HG02840 (cell line): ENCODE results near the gene RNF213.
"Not testable (repeated sequence)": the region's sequence is repeated elsewhere in the genome, so short reads cannot be mapped to it uniquely, and the experiment has no call there.

ENCODE experiments used
- ATAC-seq: cut with Tn5 transposase; IDR thresholded peaks from one replicate; pipeline ENCODE4 v1.9.1; 2021; ENCODE audit warnings: mild to moderate bottlenecking, moderate library complexity, moderate number of reproducible peaks; ENCODE audit not compliant: unreplicated experiment, low FRiP score

The RNF213 gene

GRCh38 chr17:80267391-80267790, 6.7 kb downstream of the RNF213 start:
- ATAC-seq, result no peak

DNA sequence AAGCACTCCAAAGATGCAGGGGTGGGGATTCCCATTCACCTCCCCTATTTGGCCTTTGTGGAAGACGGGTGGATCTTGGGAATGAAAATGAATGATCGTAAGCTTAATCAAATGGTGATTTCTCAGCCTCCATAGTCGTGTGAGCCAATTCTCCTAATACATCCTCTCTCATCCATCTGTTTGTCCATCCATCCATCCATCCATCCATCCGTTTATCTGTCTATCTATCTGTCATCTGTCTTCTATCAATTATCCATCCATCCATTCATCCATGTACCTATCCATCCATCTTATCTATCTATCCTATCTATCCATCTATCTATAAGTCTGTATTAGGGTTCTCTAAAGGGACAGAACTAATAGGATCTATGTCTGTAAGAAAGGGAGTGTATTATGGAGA, 7.8 kb downstream of the RNF213 start:
- ATAC-seq, result no peak

DNA sequence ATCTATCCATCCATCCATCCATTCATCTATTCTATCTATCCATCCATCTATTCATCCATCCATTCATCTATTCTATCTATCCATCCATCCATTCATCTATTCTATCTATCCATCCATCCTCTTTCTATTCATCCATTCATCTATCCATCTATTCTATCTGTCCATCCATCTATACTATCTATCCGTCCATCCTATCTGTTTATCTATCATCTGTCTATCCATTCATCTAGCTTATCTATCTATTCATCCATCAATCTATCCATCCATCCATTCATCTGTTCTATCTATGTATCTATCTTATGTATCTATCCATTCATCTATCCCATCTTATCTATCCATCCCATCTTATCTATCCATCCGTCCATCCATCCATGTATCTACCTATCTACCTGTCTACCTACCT, 8.8 kb downstream of the RNF213 start:
- no peak for ATAC-seq

DNA sequence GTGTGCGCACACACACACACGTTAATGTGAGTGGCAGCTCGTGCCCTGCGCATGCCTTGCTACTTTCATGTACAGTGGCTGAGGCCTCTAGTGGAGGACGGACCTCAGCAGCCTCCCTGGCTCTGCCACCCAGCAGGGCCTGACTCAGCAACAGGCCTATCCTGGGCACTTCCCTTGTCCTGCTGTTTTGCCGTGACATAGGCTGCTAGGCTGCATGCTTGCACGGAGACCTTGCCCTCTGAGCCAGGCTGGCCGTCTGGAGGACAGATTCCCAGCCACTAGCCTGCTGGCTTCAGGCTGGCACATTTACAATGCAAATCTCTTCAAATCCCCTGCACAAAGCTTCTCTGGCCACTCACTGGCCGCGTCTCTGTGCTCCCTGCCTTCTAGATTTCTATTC, 9.5 kb downstream of the RNF213 start:
- no peak for ATAC-seq

DNA sequence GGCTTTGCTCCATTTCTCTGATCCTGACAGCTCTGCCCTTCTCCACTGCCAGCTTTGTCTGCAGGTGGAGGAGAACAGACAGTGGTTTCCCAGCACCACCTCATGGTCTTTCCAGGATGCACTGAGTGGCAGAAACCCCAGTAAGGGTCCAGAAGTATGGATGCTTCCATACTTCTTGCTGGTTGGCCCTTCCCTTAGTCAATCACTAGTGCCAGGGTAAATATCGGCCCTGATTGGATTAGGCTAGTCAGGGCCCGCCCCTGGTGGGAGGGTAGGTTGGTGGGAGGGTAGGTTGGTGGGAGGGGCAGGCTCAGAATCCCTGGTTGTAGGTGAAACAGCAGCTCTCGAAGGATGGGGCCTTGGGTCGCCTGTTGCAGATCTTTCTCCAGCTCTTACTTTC, 10.2 kb downstream of the RNF213 start:
- no peak for ATAC-seq

DNA sequence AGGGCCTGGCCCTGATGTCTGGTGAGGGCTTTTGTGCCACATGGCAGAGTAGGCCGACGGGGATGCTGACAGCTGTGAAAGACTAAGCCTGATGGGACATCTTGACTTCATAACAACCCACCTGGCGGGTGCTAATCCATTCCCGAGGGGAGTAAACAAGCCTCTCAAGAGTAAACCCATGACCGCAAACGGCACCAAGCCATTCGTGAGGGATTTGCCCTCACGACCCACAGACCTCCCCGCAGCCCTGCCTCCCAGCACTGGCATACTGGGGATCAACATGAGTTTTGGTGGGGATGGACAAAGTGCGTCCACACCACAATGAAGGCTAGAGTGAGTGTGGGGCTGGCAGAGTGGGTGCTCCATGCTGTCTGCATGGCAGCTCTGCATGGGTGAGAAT, 11.7 kb downstream of the RNF213 start:
- no peak for ATAC-seq

DNA sequence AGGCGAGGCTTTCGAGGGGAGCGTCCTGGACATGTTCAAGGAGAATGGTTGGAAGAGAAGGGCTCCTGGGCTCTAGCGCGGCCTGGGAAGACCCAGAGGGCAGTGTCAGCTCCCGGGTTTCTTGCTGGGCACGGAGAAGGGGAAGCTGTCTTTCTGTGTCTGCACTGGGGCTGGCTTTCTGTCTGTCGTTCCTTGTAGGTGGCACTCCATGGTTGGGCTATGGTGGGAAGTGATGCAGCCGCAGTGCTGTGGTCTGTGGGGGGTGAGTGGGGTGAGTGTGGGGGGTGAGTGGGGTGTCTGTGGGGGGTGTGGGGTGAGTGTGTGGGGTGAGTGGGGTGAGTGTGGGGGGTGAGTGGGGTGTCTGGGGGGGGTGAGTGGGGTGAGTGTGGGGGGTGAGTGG, 13.7 kb downstream of the RNF213 start:
- no peak for ATAC-seq

DNA sequence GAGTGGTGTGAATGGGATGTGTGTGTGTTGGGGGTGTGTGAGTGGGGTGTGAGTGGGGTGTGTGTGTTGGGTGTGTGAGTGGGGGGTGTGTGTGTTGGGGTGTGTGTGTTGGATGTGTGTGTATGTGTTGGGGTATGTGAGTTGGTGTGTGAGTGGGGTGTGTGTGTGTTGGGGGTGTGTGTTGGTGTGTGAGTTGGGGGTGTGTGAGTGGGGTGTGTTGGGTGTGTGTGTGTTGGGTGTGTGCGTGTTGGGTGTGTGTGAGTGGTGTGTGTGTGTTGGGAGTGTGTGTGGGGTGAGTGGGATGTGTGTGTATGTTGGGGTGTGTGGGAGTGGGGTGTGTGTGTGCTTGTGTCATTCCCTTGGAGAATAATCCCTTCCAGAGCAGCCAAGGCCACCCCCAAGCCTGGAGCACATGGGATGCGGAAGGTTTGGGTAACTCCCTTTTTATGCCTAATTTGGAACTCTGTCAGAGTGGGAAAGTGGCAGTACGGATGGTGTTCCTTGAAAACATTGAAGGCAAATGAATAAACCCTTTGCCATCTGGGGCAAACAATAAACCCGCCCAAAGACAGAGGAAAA, 14.3 kb downstream of the RNF213 start:
- no peak for ATAC-seq

DNA sequence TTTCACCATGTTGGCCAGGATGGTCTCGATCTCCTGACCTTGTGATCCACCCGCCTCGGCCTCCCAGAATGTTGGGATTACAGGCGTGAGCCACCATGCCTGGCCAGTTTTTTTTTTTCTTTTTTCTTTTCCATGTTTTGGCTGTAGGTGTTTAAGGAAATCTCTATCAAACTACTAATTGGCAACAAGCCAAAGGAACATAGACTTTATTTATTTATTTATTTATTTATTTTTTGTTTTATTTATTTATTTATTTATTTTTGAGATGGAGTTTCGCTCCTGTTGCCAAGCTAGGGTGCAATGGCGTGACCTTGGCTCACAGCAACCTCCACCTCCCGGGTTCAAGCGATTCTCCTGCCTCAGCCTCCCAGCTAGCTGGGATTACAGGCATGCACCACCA, 15.2 kb downstream of the RNF213 start:
- not testable (repeated sequence) for ATAC-seq

- ATAC-seq, result no peak
Measured at GRCh38 chr17:80277751-80278671, 17.4 kb downstream of the RNF213 start.

- no peak for ATAC-seq
Measured at GRCh38 chr17:80279895-80280294, 19.2 kb downstream of the RNF213 start.

- ATAC-seq, result no peak
Measured at GRCh38 chr17:80281516-80281915, 20.9 kb downstream of the RNF213 start.

GRCh38 chr17:80283116-80283852, 22.6 kb downstream of the RNF213 start:
- no peak for ATAC-seq

DNA sequence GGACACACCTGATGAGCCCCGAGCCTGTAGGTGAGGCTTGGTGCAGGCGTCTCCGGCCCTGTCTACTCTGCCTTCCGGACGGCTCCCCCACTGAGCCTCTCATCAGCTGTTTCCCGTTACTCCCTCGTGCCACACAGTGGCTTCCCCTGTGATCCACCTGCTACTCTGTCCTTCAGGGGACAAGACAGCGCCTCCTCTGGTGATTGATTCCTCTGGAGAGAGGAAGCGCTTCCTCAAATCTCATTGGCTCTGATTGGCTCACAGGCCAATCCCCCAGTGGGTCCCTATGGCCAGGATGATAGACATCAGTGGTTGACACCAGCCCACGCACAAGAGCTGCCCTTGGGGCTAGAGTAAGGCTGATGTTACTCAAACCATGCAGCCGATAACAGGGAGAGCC, 24.0 kb downstream of the RNF213 start:
- no peak for ATAC-seq

GRCh38 chr17:80285237-80285920, 24.7 kb downstream of the RNF213 start:
- no peak for ATAC-seq

DNA sequence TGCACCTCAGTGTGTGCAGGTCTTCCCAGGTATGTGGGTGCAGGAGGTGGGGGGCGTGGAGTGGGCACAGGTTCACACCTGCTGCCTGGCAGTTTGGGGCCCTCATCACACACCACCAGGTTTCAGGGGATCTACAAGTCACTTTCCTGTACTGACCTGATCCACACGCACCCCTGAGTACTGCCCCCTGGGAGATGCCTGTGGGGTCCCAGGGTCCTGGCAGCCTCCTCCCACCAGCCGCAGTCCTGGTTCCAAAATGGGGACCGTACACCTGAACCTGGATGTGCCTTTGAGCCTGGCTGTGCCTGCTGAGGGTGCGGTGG, 25.9 kb downstream of the RNF213 start:
- no peak for ATAC-seq

DNA sequence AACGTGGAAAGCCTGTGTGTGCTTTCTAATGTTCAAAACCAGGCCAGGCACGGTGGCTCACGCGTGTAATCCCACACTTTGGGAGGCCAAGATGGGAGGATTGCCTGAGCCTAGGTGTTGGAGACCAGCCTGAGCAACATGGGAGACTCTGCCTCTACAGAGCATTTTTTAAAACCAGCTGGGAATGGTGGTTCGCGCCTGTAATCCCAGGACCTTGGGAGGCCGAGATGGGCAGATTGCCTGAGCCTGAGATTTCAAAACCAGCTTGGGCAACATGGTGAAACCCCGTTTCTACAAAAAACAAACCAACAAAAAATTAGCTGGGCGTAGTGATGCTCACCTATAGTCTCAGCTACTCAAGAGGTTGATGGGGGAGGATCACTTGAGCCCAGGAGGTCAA, 26.4 kb downstream of the RNF213 start:
- no peak for ATAC-seq

GRCh38 chr17:80287806-80288567, 27.3 kb downstream of the RNF213 start:
- no peak for ATAC-seq

DNA sequence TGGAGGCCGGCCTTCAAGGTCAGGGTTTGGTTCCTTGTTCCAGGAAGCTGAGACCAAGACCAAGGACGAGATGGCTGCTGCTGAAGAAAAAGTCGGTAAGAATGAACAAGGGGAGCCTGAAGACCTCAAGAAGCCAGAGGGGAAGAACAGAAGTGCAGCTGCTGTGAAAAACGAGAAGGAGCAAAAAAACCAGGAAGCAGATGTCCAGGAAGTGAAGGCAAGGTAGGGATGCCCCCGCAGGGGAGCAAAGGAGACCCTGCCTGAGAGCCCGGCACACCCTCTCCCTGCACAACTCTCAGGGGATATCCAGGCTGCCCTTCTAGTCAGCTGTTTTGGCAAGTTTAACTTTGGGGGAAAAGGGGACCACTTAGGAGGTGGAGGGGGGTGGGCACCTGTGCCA, 29.0 kb downstream of the RNF213 start:
- no peak for ATAC-seq

GRCh38 chr17:80290156-80290555, 29.5 kb downstream of the RNF213 start:
- no peak for ATAC-seq
